ENCODE results near the gene DTD1. TPM values are rescaled to one million over a fixed set of nuclear protein-coding genes. Genes with fewer than 3 reads are reported as not detected.
A peak's percentile ranks its signal among the peaks of the same experiment; 100 is the strongest.

Gene DTD1
- total and polyA plus RNA-seq, 2 experiments from 2014 or later: 73.3 to 77.7 TPM

- TF ChIP-seq EZH2phosphoT487 (IDR thresholded peaks at IDR 0.05; ENCODE audit: insufficient read depth, low read depth): no peak
- no peak overlapping the region for H3K4me3 ChIP-seq
- no peaks in the 10 kb centered on the region for H3K9me3 ChIP-seq (ENCODE audit: low read depth)
- H3F3A ChIP-seq (ENCODE audit: insufficient read depth): no peaks in the 10 kb centered on the region
- no peaks in the 10 kb centered on the region for H3K79me2 ChIP-seq (ENCODE audit: insufficient read depth)
- in situ Hi-C loops (cut with MboI): no loop called here
- peaks cover 7% of the 10 kb centered on the region; the same call in 1 of the 2 replicates for H3K4me1 ChIP-seq (ENCODE audit: insufficient read depth)
- H3K9me2 ChIP-seq (ENCODE audit: insufficient read depth): no peaks in the 10 kb centered on the region
- no peak overlapping the region for H3K4me2 ChIP-seq (ENCODE audit: unreplicated experiment)
- H3K27me3 ChIP-seq (replicated peaks; ENCODE audit: insufficient read depth): no peaks in the 10 kb centered on the region
- H3K9ac ChIP-seq: no peak overlapping the region
- DNase-seq: no peak
- H2AFZ ChIP-seq: no peak overlapping the region
- no peaks in the 10 kb centered on the region for H3K36me3 ChIP-seq (ENCODE audit: low read depth)
- H4K20me1 ChIP-seq (ENCODE audit: insufficient read depth): no peaks in the 10 kb centered on the region
- no peak overlapping the region for H3K27ac ChIP-seq
- 91 to 92% methylated on average over 9 of the region's 9 CpGs for WGBS, 2 experiments (ENCODE audit: low coverage in 1 of 2, low lambda C conversion rate in 2 of 2, missing lambda C conversion rate in 2 of 2)
Observed at GRCh38 chr20:18721551-18722115, 133.8 kb downstream of the DTD1 start.

DNA sequence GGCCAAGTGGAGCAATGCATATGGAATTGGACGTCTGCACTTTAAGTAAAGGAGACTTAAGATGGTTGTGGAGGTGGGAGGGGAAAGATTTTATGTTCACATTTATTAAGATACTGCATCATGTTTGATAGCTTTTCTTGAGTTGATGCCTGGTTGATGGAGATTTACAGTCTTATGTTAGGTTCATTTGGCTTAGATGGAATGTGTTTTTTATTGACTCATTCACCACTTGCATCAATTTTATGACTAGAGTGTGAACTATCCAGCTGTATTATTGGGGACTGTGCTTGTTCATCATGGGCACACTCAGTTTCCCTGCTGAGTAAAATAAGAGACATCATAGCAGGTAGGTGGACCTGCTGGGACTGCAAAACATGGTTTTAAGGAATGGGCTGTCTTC lies 134.5 kb downstream of the DTD1 start:
- no peaks in the 10 kb centered on the region for H4K20me1 ChIP-seq (ENCODE audit: insufficient read depth)
- H3K9ac ChIP-seq: no peak overlapping the region
- no peak overlapping the region for H3K4me3 ChIP-seq
- TF ChIP-seq EZH2 (IDR thresholded peaks at IDR 0.05; ENCODE audit: insufficient read depth, poor library complexity, severe bottlenecking) (no peak), EZH2phosphoT487 (IDR thresholded peaks at IDR 0.05; ENCODE audit: insufficient read depth, low read depth) (no peak)
- no peaks in the 10 kb centered on the region for H3K9me3 ChIP-seq (ENCODE audit: low read depth)
- H3F3A ChIP-seq (ENCODE audit: insufficient read depth): no peaks in the 10 kb centered on the region
- H3K4me2 ChIP-seq (ENCODE audit: unreplicated experiment): no peak overlapping the region
- no peaks in the 10 kb centered on the region for H3K79me2 ChIP-seq (ENCODE audit: insufficient read depth)
- H3K9me2 ChIP-seq (ENCODE audit: insufficient read depth): no peaks in the 10 kb centered on the region
- peaks cover 7% of the 10 kb centered on the region; the same call in 1 of the 2 replicates for H3K4me1 ChIP-seq (ENCODE audit: insufficient read depth)
- H3K27ac ChIP-seq: no peak overlapping the region
- DNase-seq: peak; percentile 27
- 96% methylated on average over 1 of the region's 1 CpG for WGBS, 2 experiments (ENCODE audit: low coverage in 1 of 2, low lambda C conversion rate in 2 of 2, missing lambda C conversion rate in 2 of 2)
- no peaks in the 10 kb centered on the region for H3K36me3 ChIP-seq (ENCODE audit: low read depth)
- in situ Hi-C loops (cut with MboI): no loop called here
- H3K27me3 ChIP-seq (replicated peaks; ENCODE audit: insufficient read depth): no peaks in the 10 kb centered on the region
- H2AFZ ChIP-seq: no peak overlapping the region

- TF ChIP-seq EZH2 (IDR thresholded peaks at IDR 0.05; ENCODE audit: insufficient read depth, poor library complexity, severe bottlenecking) (no peak), EZH2phosphoT487 (IDR thresholded peaks at IDR 0.05; ENCODE audit: insufficient read depth, low read depth) (no peak)
- no peak for DNase-seq
Observed at GRCh38 chr20:18724077-18724476, 136.2 kb downstream of the DTD1 start.

DNA sequence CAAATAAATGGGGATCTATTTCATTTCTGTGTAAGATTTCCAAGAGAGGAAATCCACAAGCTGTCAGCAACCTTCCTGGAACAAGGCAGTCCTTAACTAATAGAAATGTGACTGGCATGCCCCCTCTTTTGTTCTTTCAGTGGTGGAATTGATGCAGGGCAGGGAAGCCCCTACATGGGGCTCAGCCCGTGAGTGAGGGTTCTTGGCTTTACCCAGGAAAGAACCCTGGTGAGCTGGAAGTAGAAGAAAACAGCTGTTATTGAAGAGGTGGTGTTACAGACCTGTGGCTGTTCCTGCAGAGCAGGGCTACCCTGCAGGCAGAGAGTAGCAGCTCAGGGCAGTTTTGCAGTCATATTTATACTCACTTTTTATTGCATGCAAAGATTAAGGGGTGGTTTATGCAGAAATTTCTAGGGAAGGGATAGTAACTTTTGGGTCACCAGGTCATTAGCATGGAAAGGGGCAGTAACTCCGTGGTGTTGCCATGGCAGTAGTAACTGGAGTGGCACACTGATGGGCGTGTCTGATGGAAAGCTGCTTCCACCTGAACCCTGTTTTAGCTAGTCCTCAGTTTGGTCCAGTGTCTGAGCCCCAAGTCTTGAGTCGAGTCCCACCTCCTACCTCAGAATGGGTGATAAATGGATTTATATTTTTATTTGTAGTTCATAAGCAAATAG lies 137.1 kb downstream of the DTD1 start:
- Histone ChIP-seq H3K9ac (no peak overlapping the region), H3K4me3 (no peak overlapping the region), H3K27ac (no peak overlapping the region), H2AFZ (no peak overlapping the region), H3K4me2 (ENCODE audit: unreplicated experiment) (no peak overlapping the region), H3K36me3 (ENCODE audit: low read depth) (no peaks in the 10 kb centered on the region), H4K20me1 (ENCODE audit: insufficient read depth) (no peaks in the 10 kb centered on the region), H3K9me3 (ENCODE audit: low read depth) (no peaks in the 10 kb centered on the region), H3F3A (ENCODE audit: insufficient read depth) (no peaks in the 10 kb centered on the region), H3K4me1 (ENCODE audit: insufficient read depth) (peaks cover 7% of the 10 kb centered on the region; the same call in 1 of the 2 replicates), H3K9me2 (ENCODE audit: insufficient read depth) (no peaks in the 10 kb centered on the region), H3K27me3 (replicated peaks; ENCODE audit: insufficient read depth) (no peaks in the 10 kb centered on the region), H3K79me2 (ENCODE audit: insufficient read depth) (no peaks in the 10 kb centered on the region)
- 87 to 88% methylated on average over 4 of the region's 4 CpGs for WGBS, 2 experiments (ENCODE audit: low coverage in 1 of 2, low lambda C conversion rate in 2 of 2, missing lambda C conversion rate in 2 of 2)
- no peak for DNase-seq
- no peak for TF ChIP-seq EZH2 (IDR thresholded peaks at IDR 0.05; ENCODE audit: insufficient read depth, poor library complexity, severe bottlenecking)
- no peak for TF ChIP-seq EZH2phosphoT487 (IDR thresholded peaks at IDR 0.05; ENCODE audit: insufficient read depth, low read depth)
- in situ Hi-C loops (cut with MboI): no loop called here

More at GRCh38 chr20:18724077-18724476, 136.2 kb downstream of the DTD1 start:
- no peak overlapping the region for H3K4me3 ChIP-seq
- in situ Hi-C loops (cut with MboI): no loop called here
- H3K27ac ChIP-seq: no peak overlapping the region
- H3K9me3 ChIP-seq (ENCODE audit: low read depth): no peaks in the 10 kb centered on the region
- no peaks in the 10 kb centered on the region for H3K27me3 ChIP-seq (replicated peaks; ENCODE audit: insufficient read depth)
- H3K9me2 ChIP-seq (ENCODE audit: insufficient read depth): no peaks in the 10 kb centered on the region
- no peak overlapping the region for H2AFZ ChIP-seq
- H3K79me2 ChIP-seq (ENCODE audit: insufficient read depth): no peaks in the 10 kb centered on the region
- no peaks in the 10 kb centered on the region for H4K20me1 ChIP-seq (ENCODE audit: insufficient read depth)
- H3K4me1 ChIP-seq (ENCODE audit: insufficient read depth): peaks cover 7% of the 10 kb centered on the region; the same call in 1 of the 2 replicates
- no peak overlapping the region for H3K9ac ChIP-seq
- no peaks in the 10 kb centered on the region for H3K36me3 ChIP-seq (ENCODE audit: low read depth)
- 95 to 100% methylated on average over 3 of the region's 3 CpGs for WGBS, 2 experiments (ENCODE audit: low coverage in 1 of 2, low lambda C conversion rate in 2 of 2, missing lambda C conversion rate in 2 of 2)
- H3F3A ChIP-seq (ENCODE audit: insufficient read depth): no peaks in the 10 kb centered on the region
- H3K4me2 ChIP-seq (ENCODE audit: unreplicated experiment): no peak overlapping the region
